ENCODE measurements around the gene FBXO24. TPM values are rescaled to one million over a fixed set of nuclear protein-coding genes. Genes with fewer than 3 reads are reported as not detected.

Gene FBXO24
- total and polyA plus RNA-seq, 2 of the 8 experiments (the other 6 are each of a cell fraction or from before 2014, with no cell fraction given): 0.35 to 0.57 TPM

DNA sequence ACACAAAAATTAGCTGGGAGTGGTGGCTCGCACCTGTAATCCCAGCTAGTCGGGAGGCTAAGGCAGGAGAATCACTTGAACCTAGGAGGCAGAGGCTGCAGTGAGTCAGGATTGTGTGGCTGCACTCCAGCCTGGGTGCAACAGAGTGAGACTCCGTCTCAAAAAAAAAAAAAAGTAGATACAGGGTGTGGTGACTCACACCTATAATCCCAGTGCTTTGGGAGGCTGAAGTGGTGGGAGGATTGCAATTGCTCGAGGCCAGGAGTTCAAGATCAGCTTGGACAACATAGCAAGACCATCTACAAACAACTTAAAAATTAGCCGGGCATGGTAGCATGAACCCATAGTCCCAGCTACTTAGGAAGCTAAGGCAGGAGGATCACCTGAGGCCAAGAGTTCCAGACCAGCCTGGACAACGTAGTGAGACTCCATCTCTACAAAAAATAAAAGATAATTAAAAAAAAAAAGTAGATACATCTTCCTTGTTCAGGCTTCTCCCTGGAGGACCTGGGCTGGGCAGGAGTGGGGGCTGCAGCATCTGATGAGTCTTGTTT lies 28.3 kb downstream of the FBXO24 start:
- Histone ChIP-seq H4K20me1 (replicated peaks in 1 of 2; ENCODE audit: control insufficient read depth in 1 of 2, insufficient read depth in 2 of 2, low read length in 2 of 2) (peaks cover 0 to 2% of the 10 kb centered on the region in 2 experiments), H3K23ac (ENCODE audit: insufficient read length) (no peak overlapping the region), H4K91ac (replicated peaks; ENCODE audit: insufficient read length, low read length) (no peak overlapping the region), H3K23me2 (ENCODE audit: low read depth, low read length) (peaks cover 5% of the 10 kb centered on the region), H2BK15ac (ENCODE audit: low read length) (no peak overlapping the region), H4K8ac (ENCODE audit: extremely low read depth, insufficient read depth, low read length) (no peak overlapping the region), H3K27ac (ENCODE audit: low read depth, low read length) (no peak overlapping the region), H3K79me1 (ENCODE audit: low read depth, low read length) (no peaks in the 10 kb centered on the region), H3K9ac (replicated peaks in 1 of 4; ENCODE audit: extremely low read depth in 1 of 4, low read depth in 3 of 4, low read length in 3 of 4) (no peak overlapping the region), H3K36me3 (ENCODE audit: control insufficient read depth in 2 of 4, insufficient read depth in 4 of 4, low read length in 3 of 4) (no peaks in the 10 kb centered on the region), H3K14ac (ENCODE audit: insufficient read length) (no peak overlapping the region), H3K4me1 (replicated peaks in 1 of 4; ENCODE audit: control insufficient read depth in 3 of 4, insufficient read depth in 4 of 4, low read length in 3 of 4) (peaks cover 0 to 6% (median 2%) of the 10 kb centered on the region in 4 experiments; a peak in 3 of 7 replicates), H3K4me3 (ENCODE audit: extremely low read depth in 1 of 4, insufficient read depth in 2 of 4, low read depth in 3 of 4, low read length in 4 of 4) (no peak overlapping the region), H3K4ac (replicated peaks; ENCODE audit: insufficient read length, low read depth, low read length) (no peak overlapping the region), H3K79me2 (ENCODE audit: control insufficient read depth in 1 of 2, insufficient read depth in 2 of 2, low read length in 2 of 2) (no peaks in the 10 kb centered on the region), H2BK12ac (ENCODE audit: low read depth, low read length) (no peak overlapping the region), H3K9me3 (ENCODE audit: insufficient read depth in 2 of 2, low read depth in 1 of 2, low read length in 1 of 2) (no peaks in the 10 kb centered on the region), H2AK5ac (ENCODE audit: low read depth, low read length) (no peak overlapping the region), H2AFZ (ENCODE audit: low read length) (no peak overlapping the region), H4K5ac (ENCODE audit: insufficient read length, low read depth, low read length) (no peak overlapping the region), H3K18ac (ENCODE audit: extremely low read depth, low read length) (no peak overlapping the region), H2BK120ac (replicated peaks; ENCODE audit: low read depth, low read length) (no peak overlapping the region), H3K4me2 (ENCODE audit: insufficient read depth in 1 of 2, low read depth in 2 of 2, low read length in 2 of 2) (no peak overlapping the region), H3K27me3 (replicated peaks in 1 of 4; ENCODE audit: control insufficient read depth in 3 of 4, extremely low read depth in 1 of 4, insufficient read depth in 3 of 4, low read length in 3 of 4) (no peaks in the 10 kb centered on the region; a peak in 1 of 7 replicates), H3K56ac (replicated peaks; ENCODE audit: insufficient read length, low read depth, low read length) (no peak overlapping the region), H2BK5ac (ENCODE audit: low read depth, low read length) (no peak overlapping the region), H2BK20ac (ENCODE audit: low read length) (no peak overlapping the region)
- FAIRE-seq (no peak), DNase-seq (ENCODE audit: low read depth in 1 of 2, low spot score in 2 of 2) (no peak)
- POLR2A ChIA-PET (ENCODE audit: partially characterized antibody): interaction anchor here (0.7 to 2.4 kb wide), 5 partner anchors 8 to 76 kb away, joined by 3 to 19 read pairs (median 3); partner anchors contain the start of genes FBXO24 and LRCH4
- 88% methylated on average over 5 of the region's 6 CpGs; no CpG with 5 or more reads in 1 of the 2 experiments for WGBS, 2 experiments (ENCODE audit: extremely low coverage in 1 of 2, insufficient coverage in 1 of 2, insufficient read length in 1 of 2, insufficient replicate concordance in 2 of 2, low coverage in 1 of 2, low lambda C conversion rate in 2 of 2, missing lambda C conversion rate in 1 of 2)
- CTCF ChIA-PET (ENCODE audit: partially characterized antibody): interaction anchor here (0.9 to 8.8 kb wide), 23 partner anchors 9 to 185 kb away, joined by 3 to 73 read pairs (median 5); partner anchors contain the start of genes GIGYF1 and POP7
- TF ChIP-seq KDM5A (IDR thresholded peaks at IDR 0.05; ENCODE audit: low read length): no peak
- no peak for TF ChIP-seq BACH1 (IDR thresholded peaks at IDR 0.05; ENCODE audit: low read length)
- TF ChIP-seq KDM1A (IDR thresholded peaks at IDR 0.05; ENCODE audit: borderline replicate concordance, low read length): no peak
- no peak for TF ChIP-seq SRF (IDR thresholded peaks at IDR 0.05; ENCODE audit: low read depth, low read length)
- no peak for TF ChIP-seq NRF1 (IDR thresholded peaks at IDR 0.05; ENCODE audit: low read depth, low read length)
- TF ChIP-seq RXRA (IDR thresholded peaks at IDR 0.05; ENCODE audit: insufficient read depth, low read depth, low read length): no peak
- no peak for TF ChIP-seq EP300 (IDR thresholded peaks at IDR 0.05; ENCODE audit: borderline replicate concordance in 1 of 2, low read depth in 2 of 2, low read length in 2 of 2)

Data from H1 (cell line).